ELF-1 (cell line): ENCODE results near the gene C5orf52.
"Not testable (repeated sequence)": the region's sequence is repeated elsewhere in the genome, so short reads cannot be mapped to it uniquely, and the experiment has no call there.

Experiments used
- DNase-seq: peaks from one replicate; pipeline ENCODE4 v3.0.0-alpha.2; 2016; ENCODE audit warnings: low read depth, low spot score

C5orf52 gene

DNA sequence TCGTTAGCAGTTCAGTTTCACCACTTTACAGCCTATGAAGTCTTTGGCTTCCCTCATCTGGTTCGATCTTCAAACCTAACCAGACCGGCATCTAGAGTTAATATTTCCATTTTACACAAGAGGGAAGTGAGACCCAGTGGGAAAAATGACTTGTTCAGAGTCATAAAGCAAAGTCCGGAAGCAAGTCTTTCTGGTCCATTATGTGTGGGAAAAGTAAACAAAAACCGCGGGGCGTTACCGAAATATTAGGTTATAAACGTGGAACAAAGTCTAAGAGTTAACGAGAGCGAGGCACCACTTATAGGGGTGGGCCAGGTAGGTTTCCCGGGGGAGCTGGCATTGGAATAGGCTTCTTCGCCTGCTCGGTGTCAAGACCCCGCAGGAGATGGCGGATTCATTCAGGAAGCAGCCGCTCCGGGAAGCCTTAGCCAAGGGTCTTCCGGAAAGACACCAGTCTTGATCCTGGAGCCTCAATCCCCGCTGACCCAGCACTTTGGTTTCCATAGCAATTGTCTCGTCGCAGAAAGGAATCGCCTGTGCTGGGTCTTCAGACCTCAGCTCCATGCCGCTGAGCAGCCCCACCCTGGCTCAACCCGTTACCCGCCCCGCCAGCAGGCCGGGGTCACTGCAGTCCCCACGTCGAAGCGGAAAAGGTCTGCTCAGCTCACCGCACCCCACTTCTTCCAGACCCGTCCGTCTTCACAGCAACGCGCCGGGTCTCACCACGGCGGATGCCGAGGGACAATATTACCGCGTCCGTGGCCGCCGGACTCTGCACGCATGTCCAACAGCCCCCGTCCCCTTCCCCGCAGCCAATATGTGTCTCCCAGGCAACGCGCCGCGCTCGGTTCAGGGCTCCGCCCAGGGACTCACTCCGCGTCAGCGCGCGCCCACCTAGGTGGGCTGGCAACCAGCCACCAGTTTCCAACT, at the start of gene C5orf52:
TSS of gene C5orf52 (plus strand) at position 872 of the 930 bp plus-strand sequence. CDS start 82 bp downstream, outside the sequence.
- peak; percentile 70 for DNase-seq

GRCh38 chr5:157624144-157624543, 47.2 kb upstream of the C5orf52 start:
- DNase-seq: no peak

- DNase-seq: peak; percentile 7
Measured at GRCh38 chr5:157626831-157627230, 44.5 kb upstream of the C5orf52 start.

GRCh38 chr5:157630341-157630740, 41.0 kb upstream of the C5orf52 start:
- DNase-seq: no peak

- peak; percentile 8 for DNase-seq
Measured at GRCh38 chr5:157640406-157641066, 30.8 kb upstream of the C5orf52 start.

DNA sequence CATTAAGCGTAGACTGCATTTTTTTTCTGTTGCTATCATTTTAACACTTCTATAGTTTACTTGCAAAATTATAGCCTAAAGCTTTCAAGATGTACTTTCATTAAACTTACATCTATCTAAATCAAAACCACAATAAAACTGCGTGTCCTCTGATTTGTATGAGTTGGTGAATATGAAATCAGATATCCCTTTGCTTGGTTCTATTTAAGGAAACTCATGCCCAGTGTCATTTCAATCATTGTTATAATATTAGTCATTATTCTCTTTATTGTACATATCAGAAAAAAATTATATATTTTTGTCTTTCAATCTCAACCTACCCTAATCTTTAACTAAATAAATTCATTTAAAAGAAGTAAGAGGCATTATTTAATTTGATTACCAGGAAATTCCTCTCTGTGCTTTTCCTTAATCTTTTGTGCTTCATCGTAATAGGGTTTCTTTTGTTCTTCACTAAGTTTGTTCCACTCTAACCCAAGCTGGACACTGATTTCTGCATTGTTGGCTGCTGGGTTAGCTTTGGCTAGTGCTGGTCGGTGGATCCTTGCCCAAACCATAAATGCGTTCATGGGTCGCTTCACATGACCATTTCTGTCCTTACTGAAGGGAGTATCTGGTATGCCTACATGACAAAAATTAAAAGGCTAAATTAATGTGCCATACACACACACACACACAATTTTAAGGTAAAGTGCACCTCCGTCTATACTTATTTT, 22.9 kb upstream of the C5orf52 start:
- DNase-seq: no peak

- no peak for DNase-seq
Measured at GRCh38 chr5:157649101-157649500, 22.2 kb upstream of the C5orf52 start.

GRCh38 chr5:157650991-157651611, 20.2 kb upstream of the C5orf52 start:
- DNase-seq: no peak

DNA sequence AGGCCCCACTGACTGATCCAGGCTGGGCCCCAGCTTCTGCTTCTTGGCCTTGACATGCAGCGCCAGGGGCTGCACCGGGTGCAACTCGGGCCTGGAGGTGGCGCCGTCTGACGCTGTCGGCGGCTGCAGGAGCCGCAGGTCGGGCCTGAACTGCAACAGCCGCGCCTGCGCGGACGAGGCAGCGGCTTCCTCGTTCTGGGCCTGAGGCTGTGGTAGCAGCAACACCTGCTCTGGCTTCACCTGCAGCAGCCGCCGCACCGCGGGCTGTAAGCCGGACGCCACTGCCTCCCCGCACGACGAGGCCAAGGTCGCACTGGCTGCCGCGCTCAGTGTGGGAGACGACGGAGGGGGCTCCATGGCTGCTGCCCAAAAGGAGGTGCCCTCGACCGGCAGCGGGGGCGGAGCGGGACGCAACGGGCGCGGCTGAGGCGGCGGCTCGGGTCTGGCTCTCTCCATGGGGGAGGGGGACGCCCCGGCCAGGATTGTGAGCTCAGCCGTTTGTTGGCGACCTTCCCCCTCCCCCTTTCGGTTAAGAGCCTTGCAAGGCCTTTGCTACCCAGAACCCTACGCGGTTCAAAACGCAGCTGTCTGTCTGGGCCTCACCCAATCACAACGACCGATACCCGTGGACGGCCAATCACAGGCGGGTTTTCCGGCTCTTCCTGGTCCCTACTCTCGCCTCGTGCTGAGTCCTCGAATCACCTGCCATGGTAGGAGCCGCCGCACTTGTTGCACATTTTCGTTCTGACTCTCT, 19.5 kb upstream of the C5orf52 start:
- peak; percentile 94 for DNase-seq

- DNase-seq: no peak
Measured at GRCh38 chr5:157652377-157652692, 19.0 kb upstream of the C5orf52 start, which contains the start of gene SOX30. TSS of gene SOX30 (minus strand) at chr5:157652438. CDS start at chr5:157652078, 360 bp downstream.

GRCh38 chr5:157657516-157657915, 13.8 kb upstream of the C5orf52 start:
- DNase-seq: no peak

DNA sequence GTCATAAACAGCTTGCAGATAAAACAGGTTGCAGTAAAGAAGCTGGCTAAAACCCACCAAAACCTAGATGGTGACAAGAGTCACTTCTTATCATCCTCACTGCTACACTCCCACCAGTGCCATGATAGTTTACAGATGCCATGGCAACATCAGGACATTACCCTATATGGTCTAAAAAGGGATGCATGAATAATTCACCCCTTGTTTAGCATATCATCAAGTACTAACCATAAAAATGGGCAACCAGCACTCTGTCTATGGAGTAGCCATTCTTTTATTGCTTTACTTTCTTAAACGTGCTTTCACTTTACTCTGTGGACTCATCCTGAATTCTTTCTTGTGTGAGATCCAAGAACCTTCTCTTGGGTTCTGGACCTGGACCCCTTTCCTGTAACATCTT, 12.4 kb upstream of the C5orf52 start:
- DNase-seq: no peak

DNA sequence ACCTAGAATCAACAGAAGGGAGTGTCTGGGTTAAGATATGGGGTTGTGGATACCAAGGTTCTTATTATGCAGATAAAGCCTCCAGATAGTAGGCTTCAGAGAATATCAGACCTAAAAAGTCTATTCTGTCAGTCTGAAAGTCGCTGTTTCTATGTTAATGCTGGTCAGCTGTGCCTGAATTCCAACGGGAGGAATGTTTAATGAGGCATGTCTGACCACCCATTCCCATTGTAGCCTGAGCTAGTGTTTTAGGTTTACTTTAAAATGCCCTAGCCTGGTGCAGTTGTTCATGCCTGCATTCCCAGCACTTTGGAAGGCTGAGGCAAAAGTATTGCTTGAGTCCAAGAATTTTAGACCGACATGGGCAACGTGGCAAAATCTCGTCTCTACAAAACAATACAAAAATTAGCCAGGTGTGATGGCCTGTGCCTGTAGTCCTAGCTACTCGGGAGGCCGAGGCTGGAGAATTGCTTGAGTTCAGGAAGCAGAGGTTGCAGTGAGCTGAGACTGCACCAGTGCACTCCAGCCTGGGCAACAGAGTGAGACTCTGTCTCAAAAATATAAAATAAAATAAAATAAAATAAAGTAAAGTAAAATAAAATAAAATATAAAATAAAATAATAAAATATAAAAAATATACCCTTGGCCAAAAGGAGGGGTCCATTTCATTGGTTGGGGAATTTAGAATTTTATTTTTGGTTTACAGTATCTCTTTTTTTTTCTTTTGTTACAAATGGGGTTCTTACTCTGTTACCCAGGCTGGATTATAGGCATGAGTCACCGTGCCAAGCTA, 11.3 kb upstream of the C5orf52 start:
- no peak for DNase-seq

DNA sequence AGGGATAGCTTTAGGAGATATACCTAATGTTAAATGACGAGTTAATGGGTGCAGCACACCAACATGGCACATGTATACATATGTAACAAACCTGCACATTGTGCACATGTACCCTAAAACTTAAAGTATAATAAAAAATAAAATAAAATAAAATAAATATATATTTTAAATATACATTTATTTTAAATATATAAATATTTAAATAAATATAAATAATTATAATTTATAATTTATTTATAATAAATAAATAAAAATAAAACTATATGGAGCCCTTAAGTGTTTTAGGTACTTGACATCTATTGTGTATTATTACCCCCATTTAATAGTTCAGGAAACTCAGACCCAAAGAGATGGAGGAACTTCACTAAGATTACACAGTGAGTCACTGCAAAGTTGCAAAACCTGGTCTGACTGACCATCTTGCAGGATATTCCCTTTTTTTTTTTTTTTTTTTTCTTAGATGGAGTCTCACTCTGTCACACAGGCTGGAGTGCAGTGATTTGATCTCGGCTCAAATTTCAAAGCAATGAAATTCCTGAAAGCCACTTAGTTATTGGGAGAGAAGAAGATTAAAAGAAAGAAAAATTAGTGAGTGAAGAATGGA, 5.8 kb upstream of the C5orf52 start:
- DNase-seq: no peak

GRCh38 chr5:157668356-157668755, 3.0 kb upstream of the C5orf52 start:
- no peak for DNase-seq

GRCh38 chr5:157669701-157670097, 1.6 kb upstream of the C5orf52 start:
- DNase-seq: no peak

GRCh38 chr5:157671592-157672330, 428 bp downstream of the C5orf52 start:
- peak; percentile 19 for DNase-seq

- DNase-seq: no peak
Measured at GRCh38 chr5:157672976-157673375, 1.6 kb downstream of the C5orf52 start.

DNA sequence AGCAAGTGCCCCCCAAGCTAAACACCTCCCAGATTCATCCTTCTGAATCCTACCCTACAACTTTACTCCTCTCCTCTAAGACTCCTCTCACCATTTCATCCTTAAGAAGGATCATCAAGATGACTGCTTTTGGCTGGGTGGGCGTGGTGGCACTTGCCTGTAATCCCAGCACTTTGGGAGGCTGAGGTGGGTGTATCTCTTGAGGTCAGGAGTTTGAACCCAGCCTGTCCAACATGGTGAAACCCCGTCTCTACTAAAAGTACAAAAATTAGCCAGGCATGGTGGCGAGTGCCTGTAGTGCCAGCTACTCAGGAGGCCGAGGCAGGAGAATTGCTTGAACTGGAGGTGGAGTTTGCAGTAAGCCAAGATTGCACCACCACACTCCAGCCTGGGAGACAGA, 3.0 kb downstream of the C5orf52 start:
- DNase-seq: not testable (repeated sequence)
